ENCODE data around the gene CHPF2. TPM values are rescaled to one million over a fixed set of nuclear protein-coding genes. Genes with fewer than 3 reads are reported as not detected.

The CHPF2 gene
- total RNA-seq, 1 donor from 2014 or later: 10.5 TPM

- intact Hi-C loops (cut with DNase I): no loop called here
- ATAC-seq (ENCODE audit: poor library complexity) (no peak), DNase-seq (no peak)
Measured at GRCh38 chr7:151201751-151202150, 30.5 kb upstream of the CHPF2 start.

- DNase-seq (no peak), ATAC-seq (ENCODE audit: poor library complexity) (no peak)
- intact Hi-C loops (cut with DNase I): no loop called here
Measured at GRCh38 chr7:151202836-151203235, 29.4 kb upstream of the CHPF2 start.

GRCh38 chr7:151204383-151205032 lies 27.8 kb upstream of the CHPF2 start:
- no peak for ATAC-seq (ENCODE audit: poor library complexity)
- DNase-seq: no peak
- intact Hi-C loops (cut with DNase I): no loop called here

- ATAC-seq (ENCODE audit: poor library complexity) (no peak), DNase-seq (no peak)
- intact Hi-C loops (cut with DNase I): no loop called here
Measured at GRCh38 chr7:151205730-151206129, 26.6 kb upstream of the CHPF2 start.

GRCh38 chr7:151206914-151207313 lies 25.4 kb upstream of the CHPF2 start:
- intact Hi-C loops (cut with DNase I): no loop called here
- ATAC-seq (ENCODE audit: poor library complexity) (no peak), DNase-seq (no peak)

GRCh38 chr7:151207315-151207714 lies 25.0 kb upstream of the CHPF2 start:
- DNase-seq: no peak
- ATAC-seq (ENCODE audit: poor library complexity): no peak
- intact Hi-C loops (cut with DNase I): no loop called here

GRCh38 chr7:151207804-151208203 lies 24.5 kb upstream of the CHPF2 start:
- intact Hi-C loops (cut with DNase I): no loop called here
- ATAC-seq (ENCODE audit: poor library complexity): no peak
- DNase-seq: no peak

- DNase-seq (no peak), ATAC-seq (ENCODE audit: poor library complexity) (no peak)
- intact Hi-C loops (cut with DNase I): no loop called here
Measured at GRCh38 chr7:151208253-151208862, 23.9 kb upstream of the CHPF2 start.

- DNase-seq: no peak
- intact Hi-C loops (cut with DNase I): no loop called here
- ATAC-seq (ENCODE audit: poor library complexity): no peak
Measured at GRCh38 chr7:151209588-151209987, 22.7 kb upstream of the CHPF2 start.

GRCh38 chr7:151210087-151210854 lies 22.0 kb upstream of the CHPF2 start, which contains the start of gene H2BK1:
Gene H2BK1, minus strand, starts transcription at chr7:151210488. Its CDS starts 170 bp downstream, at chr7:151210318.
- DNase-seq (no peak), ATAC-seq (ENCODE audit: poor library complexity) (no peak)
- intact Hi-C loops (cut with DNase I): no loop called here

GRCh38 chr7:151211155-151211772 lies 21.0 kb upstream of the CHPF2 start:
- ATAC-seq (ENCODE audit: poor library complexity): no peak
- intact Hi-C loops (cut with DNase I): no loop called here
- no peak for DNase-seq

GRCh38 chr7:151212626-151213025 lies 19.7 kb upstream of the CHPF2 start:
- ATAC-seq (ENCODE audit: poor library complexity): no peak

GRCh38 chr7:151213826-151214225 lies 18.5 kb upstream of the CHPF2 start:
- intact Hi-C loops (cut with DNase I): no loop called here
- ATAC-seq (ENCODE audit: poor library complexity) (no peak), DNase-seq (no peak)

More at GRCh38 chr7:151212626-151213025, 19.7 kb upstream of the CHPF2 start:
- DNase-seq: no peak
- intact Hi-C loops (cut with DNase I): no loop called here

- ATAC-seq (ENCODE audit: poor library complexity) (no peak), DNase-seq (no peak)
- intact Hi-C loops (cut with DNase I): no loop called here
Measured at GRCh38 chr7:151215396-151215795, 16.9 kb upstream of the CHPF2 start.

- ATAC-seq (ENCODE audit: poor library complexity) (no peak), DNase-seq (no peak)
- intact Hi-C loops (cut with DNase I): no loop called here
Measured at GRCh38 chr7:151218170-151218569, 14.1 kb upstream of the CHPF2 start.

- no peak for ATAC-seq (ENCODE audit: poor library complexity)
- intact Hi-C loops (cut with DNase I): no loop called here
- no peak for DNase-seq
Measured at GRCh38 chr7:151223728-151224127, 8.6 kb upstream of the CHPF2 start.

- ATAC-seq (ENCODE audit: poor library complexity) (no peak), DNase-seq (no peak)
Measured at GRCh38 chr7:151225948-151226510, 6.3 kb upstream of the CHPF2 start.

GRCh38 chr7:151226560-151226874 lies 5.8 kb upstream of the CHPF2 start:
- no peak for DNase-seq
- peak; percentile 2 for ATAC-seq (ENCODE audit: poor library complexity)
- intact Hi-C loops (cut with DNase I): no loop called here

More at GRCh38 chr7:151225948-151226510, 6.3 kb upstream of the CHPF2 start:
- intact Hi-C loops (cut with DNase I): no loop called here

Measured in Right ventricle myocardium superior (tissue), 1 donor.